ENCODE measurements around the gene AOPEP.

The AOPEP gene

GRCh38 chr9:95107976-95108375 is 381.5 kb downstream of the AOPEP start:
- DNase-seq = no peak

GRCh38 chr9:95108777-95109176 is 382.3 kb downstream of the AOPEP start:
- DNase-seq = no peak

GRCh38 chr9:95109456-95109855 is 383.0 kb downstream of the AOPEP start:
- DNase-seq = no peak

- DNase-seq = no peak
These were observed 384.5 kb downstream of the AOPEP start for GRCh38 chr9:95110921-95111525.

GRCh38 chr9:95111716-95112115 is 385.2 kb downstream of the AOPEP start:
- DNase-seq = no peak

- DNase-seq = no peak
These were observed 386.2 kb downstream of the AOPEP start for GRCh38 chr9:95112436-95113280.

- DNase-seq = no peak
These were observed 388.6 kb downstream of the AOPEP start for GRCh38 chr9:95115104-95115503.

GRCh38 chr9:95116002-95116807 is 389.7 kb downstream of the AOPEP start:
- DNase-seq = no peak

- DNase-seq = no peak
These were observed 390.3 kb downstream of the AOPEP start for GRCh38 chr9:95116808-95117204.

- no peak for DNase-seq
These were observed 392.1 kb downstream of the AOPEP start for GRCh38 chr9:95118596-95118995.

- DNase-seq = no peak
These were observed 394.4 kb downstream of the AOPEP start for GRCh38 chr9:95120781-95121370.

GRCh38 chr9:95124582-95125367 is 398.3 kb downstream of the AOPEP start:
- DNase-seq = no peak

- DNase-seq = no peak
These were observed 399.2 kb downstream of the AOPEP start for GRCh38 chr9:95125652-95126051.

- DNase-seq = no peak
These were observed 400.2 kb downstream of the AOPEP start for GRCh38 chr9:95126739-95127138.

GRCh38 chr9:95127249-95128176 is 401.0 kb downstream of the AOPEP start:
- DNase-seq = no peak

GRCh38 chr9:95128177-95128524 is 401.7 kb downstream of the AOPEP start:
- DNase-seq = no peak

- DNase-seq = no peak
These were observed 403.2 kb downstream of the AOPEP start for GRCh38 chr9:95129476-95130291.

GRCh38 chr9:95130484-95130883 is 404.0 kb downstream of the AOPEP start:
- no peak for DNase-seq

GRCh38 chr9:95131023-95131943 is 404.8 kb downstream of the AOPEP start:
- no peak for DNase-seq
